ENCODE results near the gene DAD1.

Gene DAD1

GRCh38 chr14:22534547-22534946 lies 54.5 kb downstream of the DAD1 start:
- DNase-seq: no peak

GRCh38 chr14:22533739-22534359 lies 55.2 kb downstream of the DAD1 start:
- no peak for DNase-seq

GRCh38 chr14:22533057-22533704 lies 55.8 kb downstream of the DAD1 start:
- no peak for DNase-seq

- peak; percentile 86 for DNase-seq
Observed at GRCh38 chr14:22532345-22533056, 56.5 kb downstream of the DAD1 start.

- DNase-seq: no peak
Observed at GRCh38 chr14:22531451-22532344, 57.3 kb downstream of the DAD1 start.

- no peak for DNase-seq
Observed at GRCh38 chr14:22530127-22530526, 58.9 kb downstream of the DAD1 start.

GRCh38 chr14:22526744-22527143 lies 62.3 kb downstream of the DAD1 start:
- DNase-seq: no peak

GRCh38 chr14:22526218-22526617 lies 62.8 kb downstream of the DAD1 start:
- no peak for DNase-seq

GRCh38 chr14:22524784-22525161 lies 64.3 kb downstream of the DAD1 start:
- DNase-seq: peak; percentile 30

- no peak for DNase-seq
Observed at GRCh38 chr14:22524115-22524783, 64.8 kb downstream of the DAD1 start.

GRCh38 chr14:22523283-22523682 lies 65.7 kb downstream of the DAD1 start:
- DNase-seq: no peak

GRCh38 chr14:22522466-22522957 lies 66.5 kb downstream of the DAD1 start:
- no peak for DNase-seq

GRCh38 chr14:22521449-22522239 lies 67.4 kb downstream of the DAD1 start:
- no peak for DNase-seq

GRCh38 chr14:22520796-22521195 lies 68.2 kb downstream of the DAD1 start:
- no peak for DNase-seq

GRCh38 chr14:22519877-22520685 lies 68.9 kb downstream of the DAD1 start:
- peak; percentile 39 for DNase-seq

GRCh38 chr14:22518073-22518472 lies 71.0 kb downstream of the DAD1 start:
- no peak for DNase-seq

- no peak for DNase-seq
Observed at GRCh38 chr14:22517117-22517720, 71.8 kb downstream of the DAD1 start.

GRCh38 chr14:22515929-22516328 lies 73.1 kb downstream of the DAD1 start:
- no peak for DNase-seq
